ENCODE results near the gene KLHL17. TPM values are rescaled to one million over a fixed set of nuclear protein-coding genes. Genes with fewer than 3 reads are reported as not detected.

Gene KLHL17
- total RNA-seq, 1 experiment from 2014 or later: 41.4 TPM

DNA sequence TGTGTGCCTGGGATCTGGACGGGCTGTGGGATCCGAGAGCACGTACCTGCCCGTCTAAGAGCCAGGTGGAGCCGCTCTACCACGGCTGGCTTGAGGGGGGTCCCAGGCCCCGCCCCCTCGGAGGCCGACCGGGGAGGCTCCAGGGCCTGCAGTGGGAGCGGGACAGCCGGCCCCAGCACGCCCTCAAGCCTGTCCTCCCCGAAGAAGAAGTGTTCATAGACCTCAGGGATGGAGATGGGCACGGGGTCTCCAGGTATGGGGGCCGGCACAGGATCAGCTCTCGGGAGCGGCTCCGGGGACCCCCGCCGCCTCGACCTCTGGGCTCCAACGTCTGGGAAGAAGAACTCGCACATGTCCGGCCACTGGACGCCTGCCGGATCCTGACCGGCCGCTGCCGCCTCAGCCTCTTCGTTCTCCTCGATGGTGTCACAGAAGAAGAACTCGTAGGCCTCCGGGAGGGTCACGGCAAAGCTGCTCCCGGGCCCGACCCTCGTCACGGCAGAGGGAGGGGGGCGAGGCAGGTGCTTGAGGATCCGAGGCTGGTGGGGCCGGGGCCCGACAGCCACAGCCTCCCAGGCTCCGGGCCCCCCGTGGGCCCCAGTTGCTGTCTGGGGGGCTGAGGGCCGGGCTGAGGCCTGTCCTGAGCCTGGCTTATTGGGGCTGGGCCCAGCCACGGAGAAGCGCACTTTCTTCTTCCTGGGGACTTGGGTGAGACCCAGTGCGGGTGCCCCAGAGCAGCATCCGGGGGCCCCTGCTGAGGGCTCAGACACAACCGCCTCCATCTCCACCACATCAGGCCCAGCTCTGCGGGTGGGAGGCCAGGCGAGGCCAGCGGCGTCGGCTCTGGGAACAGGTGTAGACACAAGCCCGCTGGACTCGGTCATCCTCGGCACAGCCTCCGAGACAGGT is 18.7 kb downstream of the KLHL17 start:
- Histone ChIP-seq H3K79me2 (ENCODE audit: insufficient read depth, low read length) (no peaks in the 10 kb centered on the region), H3K79me1 (ENCODE audit: insufficient read depth, low read depth, low read length, poor library complexity, severe bottlenecking) (no peaks in the 10 kb centered on the region), H2BK120ac (ENCODE audit: low read depth, low read length, poor library complexity, severe bottlenecking) (no peak overlapping the region), H3K4me2 (ENCODE audit: insufficient read depth, insufficient read length, low read length) (no peak overlapping the region), H3K18ac (ENCODE audit: insufficient read length, low read depth, low read length) (no peak overlapping the region), H3K9me3 (ENCODE audit: control insufficient read depth, low read depth, low read length) (no peaks in the 10 kb centered on the region), H2BK15ac (ENCODE audit: low read depth, low read length) (no peak overlapping the region), H3K4me1 (ENCODE audit: insufficient read depth, low read length) (no peaks in the 10 kb centered on the region), H4K8ac (replicated peaks; ENCODE audit: insufficient read length, low read depth, low read length) (no peak overlapping the region), H4K91ac (ENCODE audit: insufficient read length, low read depth, low read length) (no peak overlapping the region), H3K4ac (ENCODE audit: low read depth, low read length) (no peak overlapping the region), H3K27me3 (ENCODE audit: insufficient read depth, low read length) (peaks cover 2% of the 10 kb centered on the region; the same call in 1 of the 2 replicates), H3K23ac (ENCODE audit: insufficient read length, low read depth, low read length) (no peak overlapping the region), H4K5ac (ENCODE audit: insufficient read length, low read depth, low read length) (no peak overlapping the region), H2BK5ac (ENCODE audit: insufficient read length, low read length) (no peak overlapping the region), H3K9ac (ENCODE audit: extremely low read depth, insufficient read length, low read length) (no peak overlapping the region), H2AFZ (ENCODE audit: low read length) (no peak overlapping the region), H3K23me2 (ENCODE audit: insufficient read length, low read depth, low read length, poor library complexity, severe bottlenecking) (no peaks in the 10 kb centered on the region), H2BK20ac (ENCODE audit: low read depth, low read length, poor library complexity, severe bottlenecking) (no peak overlapping the region), H3T11ph (ENCODE audit: low read length) (no peak overlapping the region), H3K27ac (ENCODE audit: insufficient read length, low read depth, low read length) (no peak overlapping the region), H3K56ac (ENCODE audit: insufficient read length, low read depth, low read length) (no peak overlapping the region), H2AK5ac (ENCODE audit: insufficient read length, low read length) (no peak overlapping the region), H3K14ac (ENCODE audit: insufficient read depth, low read length) (no peak overlapping the region; the same call in 1 of the 2 replicates), H4K20me1 (ENCODE audit: control insufficient read depth, insufficient read depth, insufficient read length) (no peaks in the 10 kb centered on the region), H2BK12ac (ENCODE audit: insufficient read length, low read depth, low read length) (no peak overlapping the region)
- DNase-seq: no peak
- peaks cover 0 to 6% (median 4%) of the 10 kb centered on the region in 3 experiments; a peak in 4 of 7 replicates for H3K36me3 Mint-ChIP-seq (ENCODE audit: insufficient read depth in 1 of 3, low read depth in 3 of 3)
- H3K4me1 Mint-ChIP-seq: peaks cover 5 to 9% of the 10 kb centered on the region in 2 experiments; a peak in 3 of 4 replicates
- TF ChIP-seq, protein P1, sequence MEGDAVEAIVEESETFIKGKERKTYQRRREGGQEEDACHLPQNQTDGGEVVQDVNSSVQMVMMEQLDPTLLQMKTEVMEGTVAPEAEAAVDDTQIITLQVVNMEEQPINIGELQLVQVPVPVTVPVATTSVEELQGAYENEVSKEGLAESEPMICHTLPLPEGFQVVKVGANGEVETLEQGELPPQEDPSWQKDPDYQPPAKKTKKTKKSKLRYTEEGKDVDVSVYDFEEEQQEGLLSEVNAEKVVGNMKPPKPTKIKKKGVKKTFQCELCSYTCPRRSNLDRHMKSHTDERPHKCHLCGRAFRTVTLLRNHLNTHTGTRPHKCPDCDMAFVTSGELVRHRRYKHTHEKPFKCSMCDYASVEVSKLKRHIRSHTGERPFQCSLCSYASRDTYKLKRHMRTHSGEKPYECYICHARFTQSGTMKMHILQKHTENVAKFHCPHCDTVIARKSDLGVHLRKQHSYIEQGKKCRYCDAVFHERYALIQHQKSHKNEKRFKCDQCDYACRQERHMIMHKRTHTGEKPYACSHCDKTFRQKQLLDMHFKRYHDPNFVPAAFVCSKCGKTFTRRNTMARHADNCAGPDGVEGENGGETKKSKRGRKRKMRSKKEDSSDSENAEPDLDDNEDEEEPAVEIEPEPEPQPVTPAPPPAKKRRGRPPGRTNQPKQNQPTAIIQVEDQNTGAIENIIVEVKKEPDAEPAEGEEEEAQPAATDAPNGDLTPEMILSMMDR (conservative IDR thresholded peaks at IDR 0.05): no peak
- peaks cover 4 to 6% of the 10 kb centered on the region in 2 experiments for H3K9me3 Mint-ChIP-seq
- WGBS (ENCODE audit: extremely low coverage, insufficient read length, low lambda C conversion rate): no CpG with 5 or more reads among the region's 60 CpGs
- H3K4me3 Mint-ChIP-seq: no peak overlapping the region
- H3K27me3 Mint-ChIP-seq (ENCODE audit: low read depth): peaks cover 67% of the 10 kb centered on the region
- H3K27ac Mint-ChIP-seq: no peak overlapping the region

All from H9 (cell line).